ENCODE results near the gene AFMID.

DNA sequence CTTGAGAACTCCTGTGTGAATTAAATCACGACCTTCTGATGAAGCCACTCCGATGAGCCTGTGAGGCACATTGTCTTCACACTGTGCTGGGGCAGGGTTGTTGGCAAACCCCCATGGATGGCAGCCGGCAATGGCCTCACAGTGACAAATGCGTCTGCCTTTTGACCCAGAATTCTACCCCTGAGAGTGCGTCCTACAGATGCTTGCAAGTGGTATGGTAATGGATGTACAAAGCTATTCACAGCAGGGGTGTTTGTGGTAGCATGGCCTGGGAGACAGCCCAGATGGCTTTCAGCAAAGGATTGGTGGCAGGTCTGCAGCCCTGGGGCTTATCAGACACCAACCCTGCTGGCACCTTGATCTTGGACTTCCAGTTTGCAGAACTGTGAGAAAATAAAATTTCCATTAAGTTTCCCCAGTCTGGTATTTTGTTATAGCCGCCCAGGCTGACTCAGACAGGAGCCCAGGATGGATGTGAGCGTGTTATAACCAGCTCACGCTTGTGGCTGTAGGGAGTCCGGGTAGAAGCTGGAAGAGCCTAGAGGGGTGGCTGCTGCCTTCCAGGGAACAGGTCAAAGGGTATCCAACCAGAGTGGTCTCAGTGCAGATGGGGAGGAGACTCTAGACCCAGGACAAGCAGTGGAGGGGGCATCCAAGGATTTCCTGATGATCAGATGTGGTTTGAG is 10.1 kb downstream of the AFMID start:
- TF ChIP-seq, protein P1, sequence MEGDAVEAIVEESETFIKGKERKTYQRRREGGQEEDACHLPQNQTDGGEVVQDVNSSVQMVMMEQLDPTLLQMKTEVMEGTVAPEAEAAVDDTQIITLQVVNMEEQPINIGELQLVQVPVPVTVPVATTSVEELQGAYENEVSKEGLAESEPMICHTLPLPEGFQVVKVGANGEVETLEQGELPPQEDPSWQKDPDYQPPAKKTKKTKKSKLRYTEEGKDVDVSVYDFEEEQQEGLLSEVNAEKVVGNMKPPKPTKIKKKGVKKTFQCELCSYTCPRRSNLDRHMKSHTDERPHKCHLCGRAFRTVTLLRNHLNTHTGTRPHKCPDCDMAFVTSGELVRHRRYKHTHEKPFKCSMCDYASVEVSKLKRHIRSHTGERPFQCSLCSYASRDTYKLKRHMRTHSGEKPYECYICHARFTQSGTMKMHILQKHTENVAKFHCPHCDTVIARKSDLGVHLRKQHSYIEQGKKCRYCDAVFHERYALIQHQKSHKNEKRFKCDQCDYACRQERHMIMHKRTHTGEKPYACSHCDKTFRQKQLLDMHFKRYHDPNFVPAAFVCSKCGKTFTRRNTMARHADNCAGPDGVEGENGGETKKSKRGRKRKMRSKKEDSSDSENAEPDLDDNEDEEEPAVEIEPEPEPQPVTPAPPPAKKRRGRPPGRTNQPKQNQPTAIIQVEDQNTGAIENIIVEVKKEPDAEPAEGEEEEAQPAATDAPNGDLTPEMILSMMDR (IDR thresholded peaks at IDR 0.05; ENCODE audit: insufficient read depth, low read length) = no peak
- no peak for TF ChIP-seq POLR2AphosphoS5 (IDR thresholded peaks at IDR 0.05; ENCODE audit: low read depth)
- TF ChIP-seq GABPA (IDR thresholded peaks at IDR 0.05; ENCODE audit: low read depth) = no peak
